HG03354 (cell line): ENCODE data around the gene ARL3.
"Not testable (repeated sequence)": the region's sequence is repeated elsewhere in the genome, so short reads cannot be mapped to it uniquely, and the experiment has no call there.

Experiments used
- ATAC-seq: cut with Tn5 transposase; IDR thresholded peaks from one replicate; pipeline ENCODE4 v1.9.1; 2021; ENCODE audit warnings: mild to moderate bottlenecking; ENCODE audit not compliant: unreplicated experiment, poor library complexity, severe bottlenecking

The ARL3 gene

GRCh38 chr10:102713814-102714620 is at the start of gene ARL3:
TSS of gene ARL3 (minus strand) at chr10:102714397. CDS start at chr10:102714275, 122 bp downstream.
- ATAC-seq: peak; percentile 80

- no peak for ATAC-seq
Observed at GRCh38 chr10:102763037-102763607, 48.9 kb upstream of the ARL3 start.

- no peak for ATAC-seq
Observed at GRCh38 chr10:102762401-102763015, 48.3 kb upstream of the ARL3 start.

- ATAC-seq: no peak
Observed at GRCh38 chr10:102761981-102762380, 47.8 kb upstream of the ARL3 start.

- no peak for ATAC-seq
Observed at GRCh38 chr10:102759497-102760210, 45.5 kb upstream of the ARL3 start.

GRCh38 chr10:102758933-102759262 is 44.7 kb upstream of the ARL3 start:
- ATAC-seq: not testable (repeated sequence)

GRCh38 chr10:102758240-102758932 is 44.2 kb upstream of the ARL3 start:
- ATAC-seq: no peak

- ATAC-seq: no peak
Observed at GRCh38 chr10:102757323-102757722, 43.1 kb upstream of the ARL3 start.

- ATAC-seq: no peak
Observed at GRCh38 chr10:102753718-102754117, 39.5 kb upstream of the ARL3 start.

GRCh38 chr10:102752934-102753664 is 38.9 kb upstream of the ARL3 start:
- peak; percentile 46 for ATAC-seq

GRCh38 chr10:102752266-102752930 is 38.2 kb upstream of the ARL3 start:
- no peak for ATAC-seq

GRCh38 chr10:102745157-102745556 is 31.0 kb upstream of the ARL3 start:
- no peak for ATAC-seq

GRCh38 chr10:102744374-102745051 is 30.3 kb upstream of the ARL3 start:
- ATAC-seq: peak; percentile 2

GRCh38 chr10:102743588-102744373 is 29.6 kb upstream of the ARL3 start, which contains the start of gene WBP1L:
TSS of gene WBP1L (plus strand) at chr10:102743948. CDS start at chr10:102744054, 106 bp downstream.
- peak; percentile 98 for ATAC-seq

- peak; percentile 7 for ATAC-seq
Observed at GRCh38 chr10:102743078-102743587, 28.9 kb upstream of the ARL3 start.

GRCh38 chr10:102742313-102742712 is 28.1 kb upstream of the ARL3 start:
- not testable (repeated sequence) for ATAC-seq

GRCh38 chr10:102741726-102742237 is 27.6 kb upstream of the ARL3 start:
- no peak for ATAC-seq
